Right atrium auricular region (tissue), 2 donors: ENCODE results near the gene PLK3. TPM values are rescaled to one million over a fixed set of nuclear protein-coding genes. Genes with fewer than 3 reads are reported as not detected.
"Not testable (repeated sequence)": the region's sequence is repeated elsewhere in the genome, so short reads cannot be mapped to it uniquely, and the experiment has no call there.

Experiments
- DNase-seq: peaks from one replicate; pipeline ENCODE4 v3.0.0-alpha.2; 2019; ENCODE audit warnings: low spot score
- H3K27ac ChIP-seq, 2 donors: fragments of 200-600 bp; sonication (generic); 1 replicate in 1 of 2; 2 replicates in 1 of 2; pipeline ENCODE4 v1.5.1; 2016 to 2019
- H3K27me3 ChIP-seq, 2 donors: fragments of 200-600 bp; sonication (generic); one replicate each; pipeline versions ENCODE4 v1.5.1 to v1.6.0; 2017 to 2019
- H3K36me3 ChIP-seq: fragments of 200-600 bp; sonication (generic); one replicate; pipeline ENCODE4 v1.5.1; 2016
- H3K4me1 ChIP-seq, 2 donors: fragments of 200-600 bp; sonication (generic); one replicate each; pipeline versions ENCODE4 v1.5.1 to v1.6.0; 2017 to 2019
- H3K4me3 ChIP-seq, 2 donors: fragments of 200-600 bp; sonication (generic); 1 replicate in 1 of 2; 2 replicates in 1 of 2; pipeline ENCODE4 v1.5.1; 2017 to 2019; ENCODE audit warnings: mild to moderate bottlenecking in 1 of 2, moderate library complexity in 1 of 2
- H3K9me3 ChIP-seq, 2 donors: fragments of 200-600 bp; sonication (generic); one replicate each; pipeline ENCODE4 v1.5.1; 2019
- total RNA-seq, 2 donors: library from RNA; depleted of rRNA; stranded (reverse); fragments of >200 nt; gene quantifications; one replicate each; pipeline ENCODE4 v1.1.0, GENCODE V29; 2016
- TF ChIP-seq, protein P1 (sequence below), 2 donors: fragments of 200-600 bp; sonication (generic); IDR thresholded peaks; one replicate each; pipeline ENCODE4 v1.5.1; 2019; ENCODE audit warnings: antibody characterized with exemption in 2 of 2

The PLK3 gene
- total RNA-seq, 2 donors from 2014 or later, result 9.1 to 10.8 TPM

DNA sequence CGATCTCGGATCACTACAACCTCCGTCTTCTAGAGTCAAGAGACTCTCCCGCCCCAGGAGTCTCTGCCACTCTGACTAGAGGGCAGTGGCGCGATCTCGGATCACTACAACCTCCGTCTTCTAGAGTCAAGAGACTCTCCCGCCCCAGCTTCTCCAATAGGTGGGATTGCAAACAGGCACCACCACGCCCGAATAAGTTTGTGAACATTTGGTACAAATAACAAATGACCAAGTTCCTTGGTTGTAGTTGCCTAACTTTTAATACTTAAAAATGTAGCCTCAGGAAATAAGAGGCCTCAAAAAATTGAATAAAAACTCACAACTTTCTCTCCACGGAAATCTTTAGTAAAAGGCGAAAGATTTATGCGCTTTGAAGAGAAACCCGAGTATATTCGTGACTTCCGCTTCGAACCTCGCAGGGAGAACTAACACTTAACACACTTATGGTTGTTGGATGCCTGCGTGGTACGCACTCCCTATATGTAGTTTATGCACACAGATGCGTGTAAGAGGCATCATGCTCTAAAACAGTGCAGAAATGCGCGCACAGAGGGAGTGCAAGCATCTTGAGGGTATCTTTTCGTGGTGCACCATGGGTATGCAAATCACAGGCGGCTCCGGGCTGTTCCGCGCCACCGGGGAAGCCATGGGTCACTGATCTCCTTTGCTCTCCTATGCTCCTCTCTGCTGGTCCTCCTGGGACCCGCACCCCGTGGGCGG lies 19.6 kb downstream of the PLK3 start:
- Histone ChIP-seq H3K36me3 (peaks cover 5% of the 10 kb centered on the region), H3K4me1 (peaks cover 0 to 19% of the 10 kb centered on the region in 2 donors), H3K9me3 (no peaks in the 10 kb centered on the region), H3K27me3 (no peaks in the 10 kb centered on the region), H3K4me3 (peak overlapping the region; percentile 56 to 58), H3K27ac (peak overlapping the region; percentile 90 to 92)
- peak; percentile 91 for DNase-seq
- TF ChIP-seq, protein P1, sequence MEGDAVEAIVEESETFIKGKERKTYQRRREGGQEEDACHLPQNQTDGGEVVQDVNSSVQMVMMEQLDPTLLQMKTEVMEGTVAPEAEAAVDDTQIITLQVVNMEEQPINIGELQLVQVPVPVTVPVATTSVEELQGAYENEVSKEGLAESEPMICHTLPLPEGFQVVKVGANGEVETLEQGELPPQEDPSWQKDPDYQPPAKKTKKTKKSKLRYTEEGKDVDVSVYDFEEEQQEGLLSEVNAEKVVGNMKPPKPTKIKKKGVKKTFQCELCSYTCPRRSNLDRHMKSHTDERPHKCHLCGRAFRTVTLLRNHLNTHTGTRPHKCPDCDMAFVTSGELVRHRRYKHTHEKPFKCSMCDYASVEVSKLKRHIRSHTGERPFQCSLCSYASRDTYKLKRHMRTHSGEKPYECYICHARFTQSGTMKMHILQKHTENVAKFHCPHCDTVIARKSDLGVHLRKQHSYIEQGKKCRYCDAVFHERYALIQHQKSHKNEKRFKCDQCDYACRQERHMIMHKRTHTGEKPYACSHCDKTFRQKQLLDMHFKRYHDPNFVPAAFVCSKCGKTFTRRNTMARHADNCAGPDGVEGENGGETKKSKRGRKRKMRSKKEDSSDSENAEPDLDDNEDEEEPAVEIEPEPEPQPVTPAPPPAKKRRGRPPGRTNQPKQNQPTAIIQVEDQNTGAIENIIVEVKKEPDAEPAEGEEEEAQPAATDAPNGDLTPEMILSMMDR (IDR thresholded peaks at IDR 0.05), result peak in 1 of 2 donors; percentile 22

- TF ChIP-seq, protein P1 (IDR thresholded peaks at IDR 0.05), result no peak
- no peaks in the 10 kb centered on the region for H3K9me3 ChIP-seq
- H3K27ac ChIP-seq, result peak overlapping the region; percentile 90 to 92
- no peak for DNase-seq
- H3K4me1 ChIP-seq, result peaks cover 0 to 19% of the 10 kb centered on the region in 2 donors
- H3K27me3 ChIP-seq, result no peaks in the 10 kb centered on the region
- H3K4me3 ChIP-seq, result peak overlapping the region; percentile 56 to 58
- peaks cover under 1% of the 10 kb centered on the region for H3K36me3 ChIP-seq
Observed at GRCh38 chr1:44820328-44821239, 20.4 kb downstream of the PLK3 start.

DNA sequence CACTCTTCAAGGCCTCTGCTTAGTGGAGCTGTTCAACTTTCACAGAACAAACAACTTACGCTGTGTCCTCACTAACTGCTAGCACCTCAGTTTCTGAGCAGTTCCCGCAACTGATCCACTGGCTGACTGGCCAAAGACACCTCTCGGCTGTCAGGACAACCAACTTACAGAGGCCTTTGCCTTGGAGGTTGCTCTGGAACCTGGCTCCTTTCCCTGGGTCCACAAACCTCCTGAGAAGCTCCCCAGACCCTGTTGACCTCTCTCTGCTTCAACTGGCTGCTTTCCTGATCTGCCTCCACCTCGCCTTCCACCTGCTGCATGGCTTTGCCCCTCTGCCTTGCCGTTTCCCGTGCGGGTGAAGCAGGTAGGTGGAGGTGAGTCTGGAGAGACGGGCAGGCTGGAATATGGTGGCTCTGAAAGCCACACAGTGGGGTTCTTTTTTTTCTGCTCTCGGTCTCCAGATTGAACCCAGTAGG lies 21.1 kb downstream of the PLK3 start:
- no peak overlapping the region for H3K4me3 ChIP-seq
- TF ChIP-seq, protein P1 (IDR thresholded peaks at IDR 0.05), result no peak

DNA sequence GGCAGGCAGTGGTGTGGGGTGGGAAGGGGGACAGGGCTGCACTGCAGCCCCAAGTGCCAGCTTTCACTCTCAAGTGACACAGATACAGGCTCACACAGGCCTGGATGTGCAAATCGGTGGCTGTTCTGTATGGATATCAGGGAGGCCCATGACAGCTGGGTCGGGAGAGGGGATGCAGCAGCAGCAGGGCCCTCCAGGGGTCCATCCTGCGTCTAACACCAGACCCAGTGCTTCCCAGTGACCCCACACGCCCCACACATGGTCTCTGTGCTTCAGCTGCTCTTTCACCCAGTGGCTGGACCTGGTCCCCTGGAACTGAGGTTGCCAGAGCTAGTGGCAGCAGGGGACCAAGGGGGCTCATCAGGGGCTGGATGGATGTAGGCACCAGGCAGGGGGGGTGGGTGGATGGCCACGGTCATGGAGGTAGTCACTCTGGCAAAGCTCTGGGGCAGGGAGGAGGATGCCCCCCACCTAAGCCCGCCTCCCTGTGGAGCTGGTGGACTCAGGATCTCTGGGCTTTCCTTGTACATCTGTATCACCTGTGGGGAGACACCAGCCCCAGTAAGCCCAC lies 22.0 kb downstream of the PLK3 start:
- Histone ChIP-seq H3K27ac (no peak overlapping the region), H3K9me3 (no peaks in the 10 kb centered on the region), H3K4me3 (no peak overlapping the region), H3K4me1 (peaks cover 0 to 23% of the 10 kb centered on the region in 2 donors), H3K36me3 (no peaks in the 10 kb centered on the region), H3K27me3 (no peaks in the 10 kb centered on the region)
- TF ChIP-seq, protein P1 (IDR thresholded peaks at IDR 0.05), result no peak
- no peak for DNase-seq

More for the DNA sequence above, 21.1 kb downstream of the PLK3 start:
- Histone ChIP-seq H3K4me1 (peaks cover 0 to 19% of the 10 kb centered on the region in 2 donors), H3K27me3 (no peaks in the 10 kb centered on the region), H3K36me3 (no peaks in the 10 kb centered on the region), H3K27ac (peak overlapping the region in 1 of 2 donors; percentile 90), H3K9me3 (no peaks in the 10 kb centered on the region)
- DNase-seq, result no peak

- H3K36me3 ChIP-seq, result no peaks in the 10 kb centered on the region
- no peak overlapping the region for H3K4me3 ChIP-seq
- peaks cover 0 to 23% of the 10 kb centered on the region in 2 donors for H3K4me1 ChIP-seq
- TF ChIP-seq, protein P1 (IDR thresholded peaks at IDR 0.05), result no peak
- no peaks in the 10 kb centered on the region for H3K9me3 ChIP-seq
- no peaks in the 10 kb centered on the region for H3K27me3 ChIP-seq
- no peak overlapping the region for H3K27ac ChIP-seq
- DNase-seq, result no peak
Observed at GRCh38 chr1:44822981-44823451, 22.8 kb downstream of the PLK3 start.

DNA sequence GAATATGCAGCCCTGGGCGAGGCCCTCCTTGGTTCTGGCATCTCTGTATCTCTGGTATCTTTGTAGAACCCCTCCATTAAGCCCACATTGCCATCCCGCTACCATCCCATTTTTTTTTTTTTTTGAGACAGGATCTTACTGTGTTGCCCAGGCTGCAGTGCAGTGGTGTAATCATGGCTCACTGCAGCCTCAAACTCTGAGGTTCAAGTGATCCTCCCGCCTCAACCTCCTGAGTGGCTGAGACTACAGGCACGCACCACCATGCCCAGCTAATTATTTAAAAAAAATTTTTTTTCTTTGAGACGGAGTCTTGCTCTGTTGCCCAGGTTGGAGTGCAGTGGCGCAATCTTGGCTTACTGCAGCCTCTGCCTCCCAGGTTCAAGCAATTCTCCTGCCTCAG lies 24.2 kb downstream of the PLK3 start:
- not testable (repeated sequence) for H3K27me3 ChIP-seq, H3K9me3 ChIP-seq, H3K4me3 ChIP-seq, DNase-seq, H3K27ac ChIP-seq, H3K36me3 ChIP-seq
- H3K4me1 ChIP-seq, result peaks cover 0 to 13% of the 10 kb centered on the region in 2 donors
